ENCODE results near the gene ARHGAP32.
"Not testable (repeated sequence)": the region's sequence is repeated elsewhere in the genome, so short reads cannot be mapped to it uniquely, and the experiment has no call there.

The ARHGAP32 gene

DNA sequence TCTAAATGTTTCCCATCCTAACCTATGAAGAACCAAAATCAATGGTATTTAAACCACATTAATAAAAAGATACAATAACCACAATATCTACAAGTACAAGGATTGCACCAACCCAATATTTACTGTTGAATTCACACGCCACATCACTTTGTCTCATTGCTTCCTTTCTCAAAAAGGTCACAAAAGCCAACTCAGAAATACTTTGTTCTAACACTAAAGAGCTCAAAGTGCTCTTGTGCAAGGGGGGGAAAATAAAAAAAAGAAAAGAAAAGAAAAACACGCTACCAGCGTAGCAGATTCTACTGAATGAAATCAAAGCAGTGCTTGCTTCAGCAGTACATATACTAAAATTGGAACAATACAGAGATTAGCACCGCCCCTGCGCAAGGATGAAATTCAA, 10.5 kb upstream of the ARHGAP32 start:
- no peak for DNase-seq (ENCODE audit: low read depth in 2 of 2)

DNA sequence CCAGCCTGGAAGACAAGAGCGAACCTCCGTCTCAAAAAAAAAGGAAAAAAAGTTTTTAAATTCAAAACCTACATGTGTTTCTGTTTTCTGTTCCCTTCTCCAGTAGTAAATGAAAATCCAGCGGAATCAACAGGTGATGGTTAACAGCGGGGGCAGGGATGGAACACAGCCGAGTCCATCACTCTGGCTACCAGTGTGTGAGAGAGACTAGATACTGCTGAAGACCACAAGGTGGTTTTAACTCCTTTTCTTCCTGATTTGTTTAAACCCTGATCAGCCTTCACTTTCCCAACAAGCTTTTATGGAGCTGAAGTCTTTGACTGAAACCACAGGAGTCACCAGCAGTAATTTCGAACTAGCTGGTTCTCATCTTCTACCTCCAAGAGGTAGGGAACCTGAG, 3.6 kb upstream of the ARHGAP32 start:
- no peak for DNase-seq (ENCODE audit: low read depth in 2 of 2)

- no peak for DNase-seq (ENCODE audit: low read depth in 2 of 2)
Observed at GRCh38 chr11:129191649-129192048, 476 bp downstream of the ARHGAP32 start.

GRCh38 chr11:129190087-129190486, 2.0 kb downstream of the ARHGAP32 start:
- DNase-seq (ENCODE audit: low read depth in 2 of 2): no peak

DNA sequence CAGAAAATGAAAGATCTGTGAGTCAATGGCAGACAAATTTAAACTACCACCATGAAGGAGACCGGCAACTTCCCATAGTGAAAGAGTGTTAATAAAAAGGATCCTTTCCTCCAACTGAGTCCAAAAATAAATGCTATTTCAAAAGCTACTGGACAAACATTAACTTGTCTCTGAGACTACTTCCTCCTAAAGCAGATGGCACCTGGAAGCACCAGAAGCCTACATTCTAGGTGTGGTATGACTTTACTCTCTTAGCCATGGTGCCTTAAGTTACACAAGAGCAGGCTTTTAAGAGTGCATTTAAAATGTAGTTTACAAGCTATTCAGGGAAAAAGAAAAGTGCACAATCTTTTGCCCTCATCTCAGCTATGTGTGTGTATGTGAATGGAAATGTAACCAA, 2.5 kb downstream of the ARHGAP32 start:
- no peak for DNase-seq (ENCODE audit: low read depth in 2 of 2)

- DNase-seq (ENCODE audit: low read depth in 2 of 2): not testable (repeated sequence)
Observed at GRCh38 chr11:129185082-129185481, 7.0 kb downstream of the ARHGAP32 start.

DNA sequence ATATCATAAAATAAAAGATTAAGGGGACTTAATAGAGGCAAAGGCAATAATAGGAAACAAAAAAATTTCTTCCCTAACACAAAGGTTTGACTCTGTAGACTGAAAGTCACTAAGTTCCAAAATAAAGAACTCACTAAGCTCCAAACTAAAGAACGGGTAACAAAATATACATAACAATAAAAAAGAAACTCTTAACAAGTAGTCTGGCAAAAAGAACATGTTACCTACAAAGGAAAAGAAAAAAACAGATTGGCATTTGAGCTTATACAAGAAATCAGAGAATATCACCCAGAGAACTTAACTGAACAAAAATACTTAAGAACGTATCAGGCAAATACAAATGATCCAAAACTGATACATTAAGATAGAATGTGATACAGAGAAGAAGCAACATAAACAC, 7.5 kb downstream of the ARHGAP32 start:
- DNase-seq (ENCODE audit: low read depth in 2 of 2): no peak

GRCh38 chr11:129167315-129167714, 24.8 kb downstream of the ARHGAP32 start:
- DNase-seq (ENCODE audit: low read depth in 2 of 2): no peak

DNA sequence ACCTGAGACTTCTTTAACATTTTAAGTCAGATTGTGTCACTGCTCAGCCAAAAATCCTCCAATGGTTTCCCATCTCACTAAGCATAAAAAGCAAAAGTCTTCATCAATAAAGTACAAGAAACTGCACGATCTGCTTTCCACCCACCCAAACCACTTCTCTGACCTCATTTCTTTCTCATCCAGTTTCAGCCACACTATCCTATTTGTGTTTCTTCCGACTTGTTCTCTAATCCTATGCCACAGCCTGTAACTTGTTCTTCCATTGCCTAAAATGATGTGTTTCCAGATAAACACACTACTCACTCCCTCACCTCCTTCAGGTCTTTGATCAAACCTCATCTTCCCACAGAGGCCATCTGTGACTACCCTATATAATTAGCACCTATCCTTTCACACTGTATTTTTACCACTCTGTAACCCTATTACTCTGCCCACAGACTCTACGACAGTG, 28.4 kb downstream of the ARHGAP32 start:
- no peak for DNase-seq (ENCODE audit: low read depth in 2 of 2)

DNA sequence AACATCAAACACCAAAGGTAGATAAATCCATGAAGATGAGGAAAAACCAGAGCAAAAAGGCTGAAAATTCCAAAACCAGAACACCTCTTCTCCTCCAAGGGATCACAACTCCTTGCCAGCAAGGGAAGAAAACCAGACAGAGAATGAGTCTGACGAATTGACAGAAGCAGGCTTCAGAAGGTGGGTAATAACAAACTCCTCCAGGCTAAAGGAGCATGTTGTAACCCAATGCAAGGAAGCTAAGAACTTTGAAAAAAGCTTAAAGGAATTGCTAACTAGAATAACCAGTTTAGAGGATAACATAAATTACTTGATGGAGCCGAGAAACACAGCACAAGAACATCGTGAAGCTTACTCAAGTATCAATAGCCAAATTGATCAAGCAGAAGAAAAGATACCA, 35.0 kb downstream of the ARHGAP32 start:
- not testable (repeated sequence) for DNase-seq (ENCODE audit: low read depth in 2 of 2)

- no peak for DNase-seq (ENCODE audit: low read depth in 2 of 2)
Observed at GRCh38 chr11:129155745-129156144, 36.4 kb downstream of the ARHGAP32 start.

- DNase-seq (ENCODE audit: low read depth in 2 of 2): no peak
Observed at GRCh38 chr11:129148487-129148886, 43.6 kb downstream of the ARHGAP32 start.

- DNase-seq (ENCODE audit: low read depth in 2 of 2): no peak
Observed at GRCh38 chr11:129146191-129146590, 45.9 kb downstream of the ARHGAP32 start.

DNA sequence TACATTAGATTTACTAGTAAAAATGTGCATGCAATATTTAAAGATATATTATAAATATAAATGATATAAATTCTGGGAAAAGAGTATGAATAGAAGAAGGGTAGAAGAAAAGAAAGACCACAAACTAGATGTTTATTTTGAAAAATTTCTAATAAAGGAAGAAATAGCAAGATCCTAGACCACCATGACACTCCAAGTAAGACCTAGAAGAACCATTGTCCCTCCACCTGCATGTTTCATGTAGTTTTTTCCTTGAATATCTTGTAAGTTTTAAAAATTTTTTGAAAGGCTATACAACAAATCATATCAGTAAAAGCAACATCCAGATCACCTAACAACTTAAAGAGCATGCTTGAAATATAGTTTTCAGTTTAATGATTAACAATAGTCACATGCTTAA, 46.8 kb downstream of the ARHGAP32 start:
- no peak for DNase-seq (ENCODE audit: low read depth in 2 of 2)

GRCh38 chr11:129144256-129144655, 47.9 kb downstream of the ARHGAP32 start:
- DNase-seq (ENCODE audit: low read depth in 2 of 2): no peak

GRCh38 chr11:129143335-129143734, 48.8 kb downstream of the ARHGAP32 start:
- DNase-seq (ENCODE audit: low read depth in 2 of 2): no peak

DNA sequence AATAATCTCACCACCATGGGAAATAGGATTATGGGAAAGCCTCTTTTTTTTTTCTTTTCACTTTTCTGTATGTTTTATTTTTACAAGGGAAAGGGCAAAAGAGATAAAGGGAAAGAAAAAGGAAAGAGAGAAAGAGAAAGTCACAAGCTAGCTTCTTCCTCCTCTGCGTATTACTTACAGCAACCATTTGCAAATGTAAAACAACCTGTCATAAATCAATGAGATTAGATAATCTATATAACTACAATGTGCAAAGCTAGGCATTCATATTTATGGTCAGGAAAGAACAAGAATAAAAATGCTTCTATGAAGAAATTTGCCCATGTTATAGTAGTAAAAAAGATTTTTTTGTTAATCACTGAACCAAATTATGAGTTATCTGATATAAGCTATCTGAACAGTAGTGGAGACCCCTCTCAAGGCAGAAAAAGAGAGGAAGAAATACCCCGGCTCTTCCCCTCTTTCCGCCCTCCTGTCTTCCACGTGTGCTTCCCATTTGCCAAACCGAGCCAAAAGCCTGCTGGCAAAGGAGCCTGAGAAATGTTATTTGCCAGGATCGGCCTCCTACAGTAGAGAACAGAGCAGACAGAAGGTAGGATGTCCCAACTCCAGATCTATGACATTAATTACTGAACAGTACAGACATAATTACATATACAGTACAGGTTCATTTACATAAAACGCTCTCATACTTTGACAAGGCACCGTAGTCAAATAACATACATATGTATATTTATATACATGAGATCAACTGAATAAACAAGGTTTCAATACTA, 50.2 kb downstream of the ARHGAP32 start:
- DNase-seq (ENCODE audit: low read depth in 2 of 2): no peak

GRCh38 chr11:129131316-129131715, 60.8 kb downstream of the ARHGAP32 start:
- no peak for DNase-seq (ENCODE audit: low read depth in 2 of 2)

- DNase-seq (ENCODE audit: low read depth in 2 of 2): not testable (repeated sequence)
Observed at GRCh38 chr11:129128881-129129620, 63.1 kb downstream of the ARHGAP32 start.

DNA sequence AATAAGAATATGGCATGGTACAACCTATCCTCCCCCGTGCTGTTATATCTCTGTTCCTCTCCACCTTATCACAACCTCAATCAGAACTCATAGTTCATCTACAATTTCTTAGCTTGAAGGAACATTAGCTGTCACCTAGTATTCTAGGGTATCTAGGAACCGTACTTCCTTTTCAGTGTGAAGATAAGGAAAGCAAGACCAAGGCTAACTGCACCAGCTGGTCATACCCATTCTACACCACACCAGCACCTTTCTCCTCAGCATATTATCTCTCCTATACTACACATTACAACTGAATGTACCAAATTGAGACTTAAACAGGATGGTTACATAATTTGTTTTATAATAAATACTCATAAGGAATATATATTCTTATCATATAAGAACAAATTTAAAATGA, 73.1 kb downstream of the ARHGAP32 start:
- DNase-seq (ENCODE audit: low read depth in 2 of 2): no peak

DNA sequence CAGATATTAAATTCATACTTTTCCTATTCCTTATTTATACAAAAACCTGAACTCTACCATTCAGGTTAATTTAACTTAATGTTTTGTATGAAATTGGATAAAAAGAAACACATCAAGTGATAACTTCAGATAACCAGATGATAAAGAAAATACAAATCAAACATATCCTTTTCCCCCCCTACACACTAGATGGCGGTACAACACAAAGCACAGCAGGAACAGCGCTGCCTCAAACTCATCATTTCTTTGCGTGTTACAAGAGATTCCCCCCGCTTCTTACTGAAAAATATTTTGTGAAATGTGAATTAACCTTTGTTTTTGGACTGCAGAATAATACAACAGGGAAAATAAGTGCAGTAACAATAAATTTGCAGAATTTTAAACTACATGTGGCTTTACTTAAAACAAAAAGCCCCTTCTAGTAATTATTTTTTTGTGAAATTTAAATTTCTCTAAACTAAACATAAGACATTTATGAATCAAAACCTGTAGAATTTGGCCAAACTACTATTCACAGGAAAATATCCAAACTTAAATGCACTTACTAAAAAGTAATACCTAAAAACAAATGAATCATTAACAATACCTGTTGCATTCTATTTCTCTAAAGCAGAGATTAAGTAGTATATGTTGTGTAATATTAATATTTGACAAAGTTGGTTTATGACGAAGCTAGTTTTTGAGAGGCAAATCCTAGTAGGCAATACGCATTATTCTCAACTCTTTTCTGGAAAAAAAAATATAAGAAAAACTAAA, 74.4 kb downstream of the ARHGAP32 start:
- peak; percentile 12 to 35 for DNase-seq (ENCODE audit: low read depth in 2 of 2)

All from stimulated activated CD4-positive, alpha-beta T cell treated with anti-CD3 and anti-CD28 coated beads, Interleukin-15, amount 100 ng/mL, for 48 hours (primary cell).